HCT116 (cell line): Measurements from ENCODE around the gene CHCT1. TPM values are rescaled to one million over a fixed set of nuclear protein-coding genes. Genes with fewer than 3 reads are reported as not detected.

Source experiments
- ATAC-seq: fragments of 200-7000 bp; cut with Tn5 transposase; 2 replicates; pipeline ENCODE4 v1.9.1; 2020; ENCODE audit warnings: mild to moderate bottlenecking, moderate library complexity
- BruUV-seq: library from RNA; stranded (reverse); fragments of 400-500 nt; replicated peaks from 2 replicates; lab custom pipeline; 2021; lab: Mats Ljungman, UMichigan
- CTCF ChIA-PET: fragments of 300-600 bp; sonication (Branson Sonifier 250); formaldehyde crosslinking; loops from one replicate; lab custom pipeline; 2021; ENCODE audit warnings: antibody characterized with exemption; lab: Charles Lee
- POLR2A ChIA-PET: fragments of 300-600, 350-600 bp; sonication (Branson Sonifier 250); formaldehyde crosslinking; loops from one replicate; lab custom pipeline; 2021; ENCODE audit warnings: antibody characterized with exemption; lab: Charles Lee
- RAD21 ChIA-PET, 2 experiments: fragments of 300-600 bp; sonication (Branson Sonifier 250); formaldehyde crosslinking; loops; one replicate each; lab custom pipeline; 2023; ENCODE audit warnings: low total read pairs in 2 of 2; ENCODE audit not compliant: uncharacterized antibody in 2 of 2, unreplicated experiment in 2 of 2, low non-redundant PET in 1 of 2; lab: Charles Lee
- DNase-seq: peaks from one replicate; pipeline ENCODE4 v3.0.0-alpha.2; 2010; ENCODE audit warnings: low read depth, low spot score
- H2AFZ ChIP-seq: fragments of 200-600 bp; shearing (Covaris generic), sonication (generic); 2 replicates; pipeline ENCODE4 v1.6.1; 2017; ENCODE audit warnings: low read depth, mixed run types, mixed read lengths, antibody characterized with exemption, low read length; ENCODE audit not compliant: poor library complexity, severe bottlenecking
- H3K27ac ChIP-seq: 2 replicates; pipeline ENCODE4 v1.5.1; 2012; ENCODE audit warnings: low read depth, low read length
- H3K27me3 ChIP-seq: fragments of 200-600 bp; sonication (generic); 2 replicates; pipeline ENCODE4 v1.6.1; 2016; ENCODE audit warnings: mixed run types, low read length, mixed read lengths; ENCODE audit not compliant: insufficient read depth
- H3K36me3 ChIP-seq, 2 experiments: fragments of 200-500 bp in 1 of 2; fragments of 200-600 bp in 1 of 2; sonication (Bioruptor generic) in 1 of 2; sonication (generic) in 1 of 2; 2 replicates each; pipeline versions ENCODE4 v1.5.1 to v1.6.1; 2014 to 2016; ENCODE audit warnings: low read length in 2 of 2, inconsistent platforms in 1 of 2, mixed read lengths in 1 of 2, mixed run types in 1 of 2; ENCODE audit not compliant: insufficient read depth in 2 of 2, control insufficient read depth in 1 of 2
- H3K4me1 ChIP-seq, 2 experiments: fragments of 200-600 bp in 1 of 2; sonication (generic) in 1 of 2; 2 replicates each; pipeline versions ENCODE4 v1.5.1 to v1.6.1; 2012 to 2017; ENCODE audit warnings: low read length in 2 of 2, inconsistent platforms in 1 of 2, mild to moderate bottlenecking in 1 of 2, mixed read lengths in 1 of 2, mixed run types in 1 of 2, moderate library complexity in 1 of 2; ENCODE audit not compliant: insufficient read depth in 2 of 2, control insufficient read depth in 1 of 2
- H3K4me2 ChIP-seq: fragments of 200-600 bp; sonication (generic); 2 replicates; pipeline ENCODE4 v1.6.1; 2017; ENCODE audit warnings: mixed run types, low read length, mixed read lengths
- H3K4me3 ChIP-seq, 2 experiments: fragments of 200-600 bp in 1 of 2; sonication (generic) in 1 of 2; replicated peaks in 1 of 2; 2 replicates each; pipeline ENCODE4 v1.5.1; 2011 to 2016; ENCODE audit warnings: low read length in 2 of 2, control low read depth in 1 of 2, low read depth in 1 of 2, mild to moderate bottlenecking in 1 of 2, mixed read lengths in 1 of 2, mixed run types in 1 of 2
- H3K79me2 ChIP-seq: fragments of 200-600 bp; sonication (generic); 2 replicates; pipeline ENCODE4 v1.6.1; 2017; ENCODE audit warnings: mild to moderate bottlenecking, mixed run types, low read length, moderate library complexity, mixed read lengths; ENCODE audit not compliant: insufficient read depth
- H3K9ac ChIP-seq: fragments of 200-600 bp; sonication (generic); 2 replicates; pipeline ENCODE4 v1.6.1; 2016; ENCODE audit warnings: low read length, mixed read lengths
- H3K9me2 ChIP-seq: fragments of 200-600 bp; sonication (generic), shearing (Covaris generic); 2 replicates; pipeline ENCODE4 v1.6.1; 2017; ENCODE audit warnings: mixed run types, mild to moderate bottlenecking, moderate library complexity; ENCODE audit not compliant: insufficient read depth
- H3K9me3 ChIP-seq, 2 experiments: fragments of 200-500 bp in 1 of 2; fragments of 200-600 bp in 1 of 2; sonication (Bioruptor generic) in 1 of 2; sonication (generic) in 1 of 2; 2 replicates each; pipeline ENCODE4 v1.6.1; 2014 to 2017; ENCODE audit warnings: low read length in 2 of 2, mixed read lengths in 2 of 2, inconsistent platforms in 1 of 2, low read depth in 1 of 2, mild to moderate bottlenecking in 1 of 2, mixed run types in 1 of 2, moderate library complexity in 1 of 2; ENCODE audit not compliant: control insufficient read depth in 1 of 2, insufficient read depth in 1 of 2
- H4K20me1 ChIP-seq: fragments of 200-600 bp; sonication (generic), shearing (Covaris generic); 2 replicates; pipeline ENCODE4 v1.6.1; 2017; ENCODE audit warnings: mixed run types, mild to moderate bottlenecking, moderate library complexity; ENCODE audit not compliant: insufficient read depth
- ATF3 ChIP-seq: IDR thresholded peaks from 2 replicates; pipeline ENCODE4 v1.6.1; 2012
- CBX3 ChIP-seq: IDR thresholded peaks from 2 replicates; pipeline ENCODE4 v1.6.1; 2012; ENCODE audit warnings: low read depth
- EGR1 ChIP-seq: IDR thresholded peaks from 2 replicates; pipeline ENCODE4 v1.6.1; 2012; ENCODE audit warnings: low read depth
- EZH2phosphoT487 ChIP-seq: fragments of 200-600 bp; IDR thresholded peaks from 2 replicates; pipeline ENCODE4 v1.6.1; 2018; ENCODE audit warnings: antibody characterized with exemption, borderline replicate concordance
- JUND ChIP-seq: IDR thresholded peaks from 2 replicates; pipeline ENCODE4 v1.6.1; 2012
- MAX ChIP-seq: IDR thresholded peaks from 2 replicates; pipeline ENCODE4 v1.6.1; 2012
- POLR2A ChIP-seq: IDR thresholded peaks from 2 replicates; pipeline ENCODE4 v1.7.0; 2011; ENCODE audit warnings: borderline replicate concordance; ENCODE audit not compliant: insufficient read depth, insufficient read length; ENCODE audit errors: extremely low read depth
- RAD21 ChIP-seq: IDR thresholded peaks from 2 replicates; pipeline ENCODE4 v1.6.1; 2012; ENCODE audit warnings: low read depth, mild to moderate bottlenecking
- REST ChIP-seq: IDR thresholded peaks from 2 replicates; pipeline ENCODE4 v1.6.1; 2012; ENCODE audit warnings: low read depth
- SIN3A ChIP-seq: IDR thresholded peaks from 2 replicates; pipeline ENCODE4 v1.6.1; 2012; ENCODE audit warnings: low read depth
- ZBTB33 ChIP-seq: IDR thresholded peaks from 2 replicates; pipeline ENCODE4 v1.6.1; 2011; ENCODE audit warnings: mild to moderate bottlenecking, low read length, moderate library complexity; ENCODE audit not compliant: insufficient replicate concordance; ENCODE audit errors: extremely low read depth
- ZFX ChIP-seq: fragments of 450-650 bp; IDR thresholded peaks from 2 replicates; pipeline ENCODE4 v1.6.1; 2017
- ZNF274 ChIP-seq: fragments of 200-500 bp; sonication (Bioruptor generic); IDR thresholded peaks from 2 replicates; pipeline ENCODE4 v1.6.1; 2014; ENCODE audit warnings: mild to moderate bottlenecking, low read depth, low read length, inconsistent platforms
- intact Hi-C: fragments of 100-400 bp; cut with micrococcal nuclease; formaldehyde crosslinking; loops from 2 replicates; pipeline ENCODE4 v1.10.0; 2022
- total RNA-seq: library from RNA; stranded (reverse); gene quantifications from one replicate; pipeline ENCODE4 v1.2.1, GENCODE V29; 2021; ENCODE audit not compliant: unreplicated experiment

CHCT1 gene
- total RNA-seq, 1 experiment from 2014 or later: not detected

GRCh38 chr17:60473788-60474187 is 51.5 kb downstream of the CHCT1 start:
- Histone ChIP-seq H3K27me3 (no peaks in the 10 kb centered on the region), H3K4me3 (no peak overlapping the region), H3K36me3 (no peaks in the 10 kb centered on the region; a peak in 1 of 4 replicates), H3K9me3 (no peaks in the 10 kb centered on the region), H3K9me2 (no peaks in the 10 kb centered on the region), H4K20me1 (no peaks in the 10 kb centered on the region), H3K9ac (no peak overlapping the region), H3K27ac (no peak overlapping the region), H3K4me2 (no peak overlapping the region), H3K79me2 (no peaks in the 10 kb centered on the region), H2AFZ (no peak overlapping the region), H3K4me1 (peaks cover 10 to 17% of the 10 kb centered on the region in 2 experiments)
- no peak for TF ChIP-seq ATF3
- no peak for TF ChIP-seq REST
- TF ChIP-seq EGR1: no peak
- no peak for TF ChIP-seq ZBTB33
- TF ChIP-seq SIN3A: no peak
- no peak for TF ChIP-seq CBX3
- TF ChIP-seq RAD21: no peak
- no peak for TF ChIP-seq ZNF274
- TF ChIP-seq EZH2phosphoT487: no peak
- no peak for TF ChIP-seq MAX
- TF ChIP-seq POLR2A: no peak
- no peak for TF ChIP-seq JUND
- no peak for TF ChIP-seq ZFX
- ChIA-PET POLR2A (interaction anchor here (0.6 kb wide), 1 partner anchor 50 kb away, joined by 6 read pairs; no protein-coding TSS in a partner anchor), RAD21 (no interaction called here), CTCF (no interaction called here)
- BruUV-seq: no TSS peak
- no peak for DNase-seq
- ATAC-seq: no peak
- intact Hi-C loops: no loop called here

Other genes starting within 250 kb of the CHCT1 start
- gene USP32, start 30.4 kb upstream of the CHCT1 start, total RNA-seq: 67.0 TPM
- gene APPBP2, start 103.8 kb downstream of the CHCT1 start, total RNA-seq: 35.8 TPM
- gene PPM1D, start 177.7 kb downstream of the CHCT1 start, total RNA-seq: 29.1 TPM